ENCODE measurements around the gene LACRT. TPM values are rescaled to one million over a fixed set of nuclear protein-coding genes. Genes with fewer than 3 reads are reported as not detected.

LACRT gene
- total RNA-seq, 3 donors from 2014 or later = not detected

DNA sequence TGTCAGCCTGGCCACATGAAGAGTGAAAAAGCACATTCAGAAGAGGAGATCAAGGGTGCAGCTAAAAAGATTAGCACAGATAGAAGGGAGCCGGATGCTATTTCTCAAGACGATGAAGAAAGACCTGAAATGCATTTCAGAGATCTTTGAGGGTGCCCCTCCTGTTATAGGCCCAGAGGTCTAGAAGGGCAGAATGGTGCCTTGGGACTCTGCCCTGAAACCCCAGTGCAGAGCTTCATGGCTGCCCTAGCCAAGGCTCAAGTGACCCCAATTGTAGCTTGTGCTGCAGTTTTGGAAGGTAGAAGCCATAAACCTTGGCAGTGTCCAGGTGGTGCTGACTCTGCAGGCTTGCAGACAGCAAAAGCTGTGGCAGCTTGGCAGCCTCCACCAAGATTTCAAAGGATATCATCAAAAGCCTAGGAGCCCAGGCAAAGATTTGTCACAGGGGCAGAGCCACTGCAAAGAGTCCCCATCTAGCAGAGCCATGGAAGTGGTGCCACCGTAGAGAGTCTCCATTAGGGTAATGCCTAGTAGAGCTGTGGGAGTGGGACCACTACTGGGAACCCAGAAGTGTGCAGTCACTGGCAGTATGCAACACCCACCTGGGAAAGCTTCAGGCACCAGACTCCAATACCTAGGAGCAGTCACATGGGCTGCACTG, 6.4 kb downstream of the LACRT start:
- no peaks in the 10 kb centered on the region for H3K9me3 ChIP-seq
- no peak for DNase-seq (ENCODE audit: low spot score in 2 of 2)
- intact Hi-C loops (cut with DNase I; ENCODE audit: low total_unique reads) = no loop called here

DNA sequence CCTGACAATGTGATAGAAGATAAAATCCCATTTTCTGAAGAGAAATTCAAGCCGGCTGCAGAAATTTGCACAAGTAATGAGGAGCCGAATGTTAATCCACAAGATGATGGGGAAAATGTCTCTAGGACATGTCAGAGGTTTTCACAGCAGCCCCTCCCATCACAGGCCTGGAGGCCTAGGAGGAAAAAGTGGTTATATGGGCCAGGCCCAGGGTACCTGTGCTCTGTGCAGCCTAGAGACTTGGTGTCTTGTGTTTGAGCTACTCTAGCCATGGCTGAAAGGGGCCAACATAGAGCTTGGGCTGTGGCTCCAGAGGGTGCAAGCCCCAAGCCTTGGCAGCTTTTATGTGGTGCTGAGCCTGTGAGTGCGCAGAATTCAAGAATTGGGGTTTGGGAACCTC, 7.4 kb downstream of the LACRT start:
- Histone ChIP-seq H3K9me3 (no peaks in the 10 kb centered on the region), H3K4me1 (no peaks in the 10 kb centered on the region), H3K36me3 (no peaks in the 10 kb centered on the region), H3K27me3 (no peaks in the 10 kb centered on the region), H3K27ac (no peak overlapping the region), H3K4me3 (no peak overlapping the region)
- no peak for DNase-seq (ENCODE audit: low spot score in 2 of 2)
- intact Hi-C loops (cut with DNase I; ENCODE audit: low total_unique reads) = no loop called here
- TF ChIP-seq POLR2AphosphoS5 (IDR thresholded peaks at IDR 0.05) (no peak), POLR2A (IDR thresholded peaks at IDR 0.05) (no peak)
- TF ChIP-seq, protein P1, sequence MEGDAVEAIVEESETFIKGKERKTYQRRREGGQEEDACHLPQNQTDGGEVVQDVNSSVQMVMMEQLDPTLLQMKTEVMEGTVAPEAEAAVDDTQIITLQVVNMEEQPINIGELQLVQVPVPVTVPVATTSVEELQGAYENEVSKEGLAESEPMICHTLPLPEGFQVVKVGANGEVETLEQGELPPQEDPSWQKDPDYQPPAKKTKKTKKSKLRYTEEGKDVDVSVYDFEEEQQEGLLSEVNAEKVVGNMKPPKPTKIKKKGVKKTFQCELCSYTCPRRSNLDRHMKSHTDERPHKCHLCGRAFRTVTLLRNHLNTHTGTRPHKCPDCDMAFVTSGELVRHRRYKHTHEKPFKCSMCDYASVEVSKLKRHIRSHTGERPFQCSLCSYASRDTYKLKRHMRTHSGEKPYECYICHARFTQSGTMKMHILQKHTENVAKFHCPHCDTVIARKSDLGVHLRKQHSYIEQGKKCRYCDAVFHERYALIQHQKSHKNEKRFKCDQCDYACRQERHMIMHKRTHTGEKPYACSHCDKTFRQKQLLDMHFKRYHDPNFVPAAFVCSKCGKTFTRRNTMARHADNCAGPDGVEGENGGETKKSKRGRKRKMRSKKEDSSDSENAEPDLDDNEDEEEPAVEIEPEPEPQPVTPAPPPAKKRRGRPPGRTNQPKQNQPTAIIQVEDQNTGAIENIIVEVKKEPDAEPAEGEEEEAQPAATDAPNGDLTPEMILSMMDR (IDR thresholded peaks at IDR 0.05) = no peak

More for the DNA sequence above, 6.4 kb downstream of the LACRT start:
- Histone ChIP-seq H3K4me1 (no peaks in the 10 kb centered on the region), H3K27ac (no peak overlapping the region), H3K4me3 (no peak overlapping the region), H3K36me3 (no peaks in the 10 kb centered on the region), H3K27me3 (no peaks in the 10 kb centered on the region)
- TF ChIP-seq POLR2AphosphoS5 (IDR thresholded peaks at IDR 0.05) (no peak), POLR2A (IDR thresholded peaks at IDR 0.05) (no peak)
- TF ChIP-seq, protein P1 (IDR thresholded peaks at IDR 0.05) = no peak

GRCh38 chr12:54625598-54625997, 9.1 kb downstream of the LACRT start:
- H3K4me3 ChIP-seq = no peak overlapping the region
- H3K36me3 ChIP-seq = no peaks in the 10 kb centered on the region
- no peak overlapping the region for H3K27ac ChIP-seq
- no peaks in the 10 kb centered on the region for H3K9me3 ChIP-seq
- no peaks in the 10 kb centered on the region for H3K27me3 ChIP-seq
- TF ChIP-seq POLR2AphosphoS5 (IDR thresholded peaks at IDR 0.05) = no peak
- no peak for TF ChIP-seq POLR2A (IDR thresholded peaks at IDR 0.05)
- TF ChIP-seq, protein P1 (IDR thresholded peaks at IDR 0.05) = no peak
- no peak for DNase-seq (ENCODE audit: low spot score in 2 of 2)
- intact Hi-C loops (cut with DNase I; ENCODE audit: low total_unique reads) = no loop called here
- no peaks in the 10 kb centered on the region for H3K4me1 ChIP-seq

GRCh38 chr12:54624315-54625279, 10.1 kb downstream of the LACRT start:
- H3K27me3 ChIP-seq = no peaks in the 10 kb centered on the region
- H3K27ac ChIP-seq = no peak overlapping the region
- no peaks in the 10 kb centered on the region for H3K36me3 ChIP-seq
- no peak for TF ChIP-seq POLR2AphosphoS5 (IDR thresholded peaks at IDR 0.05)
- TF ChIP-seq, protein P1 (IDR thresholded peaks at IDR 0.05) = no peak
- TF ChIP-seq POLR2A (IDR thresholded peaks at IDR 0.05) = no peak
- DNase-seq (ENCODE audit: low spot score in 2 of 2) = no peak
- intact Hi-C loops (cut with DNase I; ENCODE audit: low total_unique reads) = no loop called here
- H3K4me3 ChIP-seq = no peak overlapping the region
- H3K4me1 ChIP-seq = no peaks in the 10 kb centered on the region
- no peaks in the 10 kb centered on the region for H3K9me3 ChIP-seq

All from breast epithelium (tissue), 4 donors.